Activated T-cell treated with anti-CD3 and anti-CD28 coated beads, Interleukin-2, amount 50 U/mL, for 72 hours (primary cell): ENCODE data around the gene UNC13B. TPM values are rescaled to one million over a fixed set of nuclear protein-coding genes. Genes with fewer than 3 reads are reported as not detected.

Experiments used
- ATAC-seq, 2 donors: fragments of 150-1000 bp; cut with Tn5 transposase; replicated peaks in 1 of 2; 2 replicates each; pipeline ENCODE4 v1.10.0; 2021; ENCODE audit warnings: moderate library complexity in 2 of 2, mild to moderate bottlenecking in 1 of 2
- DNase-seq, 2 donors: peaks; one replicate each; pipeline ENCODE4 v3.0.0; 2021 to 2022; ENCODE audit warnings: mixed read lengths in 1 of 2
- H3K27ac Mint-ChIP-seq: one replicate; pipeline ENCODE4 v1.8.0; 2022; ENCODE audit warnings: mild to moderate bottlenecking, moderate library complexity, mixed read lengths
- H3K27me3 Mint-ChIP-seq: one replicate; pipeline ENCODE4 v1.8.0; 2022; ENCODE audit warnings: low read depth, mixed read lengths
- H3K36me3 Mint-ChIP-seq, 2 donors: one replicate each; pipeline ENCODE4 v1.8.0; 2022; ENCODE audit warnings: mixed read lengths in 2 of 2, mild to moderate bottlenecking in 1 of 2; ENCODE audit not compliant: insufficient read depth in 2 of 2
- H3K4me1 Mint-ChIP-seq: one replicate; pipeline ENCODE4 v1.8.0; 2022; ENCODE audit warnings: low read depth, mixed read lengths
- H3K4me3 Mint-ChIP-seq, 2 donors: one replicate each; pipeline ENCODE4 v1.8.0; 2022; ENCODE audit warnings: mild to moderate bottlenecking in 2 of 2, mixed read lengths in 2 of 2, moderate library complexity in 2 of 2
- H3K9me3 Mint-ChIP-seq, 2 donors: one replicate each; pipeline ENCODE4 v1.8.0; 2022; ENCODE audit warnings: mixed read lengths in 2 of 2
- total RNA-seq, 2 donors: library from RNA; stranded (reverse); gene quantifications; one replicate each; pipeline ENCODE4 v1.2.3, GENCODE V29; 2022

UNC13B gene
- total RNA-seq, 2 donors from 2014 or later = 0.91 to 1.2 TPM

- no peaks in the 10 kb centered on the region for H3K4me1 Mint-ChIP-seq
- no peak overlapping the region for H3K4me3 Mint-ChIP-seq
- ATAC-seq (no peak), DNase-seq (no peak)
- H3K27ac Mint-ChIP-seq = no peak overlapping the region
- H3K36me3 Mint-ChIP-seq = no peaks in the 10 kb centered on the region
- no peaks in the 10 kb centered on the region for H3K9me3 Mint-ChIP-seq
- H3K27me3 Mint-ChIP-seq = peaks cover 19% of the 10 kb centered on the region
These were observed 179.8 kb downstream of the UNC13B start for GRCh38 chr9:35341585-35341984.

- DNase-seq (no peak), ATAC-seq (no peak)
- no peaks in the 10 kb centered on the region for H3K9me3 Mint-ChIP-seq
- no peak overlapping the region for H3K4me3 Mint-ChIP-seq
- no peak overlapping the region for H3K27ac Mint-ChIP-seq
- H3K4me1 Mint-ChIP-seq = no peaks in the 10 kb centered on the region
- H3K36me3 Mint-ChIP-seq = no peaks in the 10 kb centered on the region
- H3K27me3 Mint-ChIP-seq = peaks cover 13% of the 10 kb centered on the region
These were observed 180.6 kb downstream of the UNC13B start for GRCh38 chr9:35342221-35342958.

GRCh38 chr9:35348109-35348508 is 186.3 kb downstream of the UNC13B start:
- DNase-seq = no peak

GRCh38 chr9:35349287-35349990 is 187.6 kb downstream of the UNC13B start:
- no peak overlapping the region for H3K4me3 Mint-ChIP-seq
- ATAC-seq (no peak), DNase-seq (no peak)
- no peak overlapping the region for H3K27ac Mint-ChIP-seq
- no peaks in the 10 kb centered on the region for H3K9me3 Mint-ChIP-seq
- no peaks in the 10 kb centered on the region for H3K36me3 Mint-ChIP-seq
- no peaks in the 10 kb centered on the region for H3K27me3 Mint-ChIP-seq
- no peaks in the 10 kb centered on the region for H3K4me1 Mint-ChIP-seq

More at GRCh38 chr9:35348109-35348508, 186.3 kb downstream of the UNC13B start:
- Mint-ChIP-seq H3K27ac (no peak overlapping the region), H3K4me3 (no peak overlapping the region), H3K27me3 (no peaks in the 10 kb centered on the region), H3K4me1 (no peaks in the 10 kb centered on the region), H3K36me3 (no peaks in the 10 kb centered on the region), H3K9me3 (no peaks in the 10 kb centered on the region)
- ATAC-seq = no peak

- no peaks in the 10 kb centered on the region for H3K4me1 Mint-ChIP-seq
- no peaks in the 10 kb centered on the region for H3K36me3 Mint-ChIP-seq
- no peaks in the 10 kb centered on the region for H3K9me3 Mint-ChIP-seq
- no peaks in the 10 kb centered on the region for H3K27me3 Mint-ChIP-seq
- DNase-seq (no peak), ATAC-seq (no peak)
- no peak overlapping the region for H3K4me3 Mint-ChIP-seq
- no peak overlapping the region for H3K27ac Mint-ChIP-seq
These were observed 188.4 kb downstream of the UNC13B start for GRCh38 chr9:35350212-35350611.

- ATAC-seq (no peak), DNase-seq (no peak)
- Mint-ChIP-seq H3K36me3 (no peaks in the 10 kb centered on the region), H3K27me3 (no peaks in the 10 kb centered on the region), H3K9me3 (no peaks in the 10 kb centered on the region), H3K4me1 (no peaks in the 10 kb centered on the region), H3K27ac (no peak overlapping the region), H3K4me3 (no peak overlapping the region)
These were observed 189.2 kb downstream of the UNC13B start for GRCh38 chr9:35350827-35351549.

- peaks cover under 1% of the 10 kb centered on the region for H3K27me3 Mint-ChIP-seq
- no peaks in the 10 kb centered on the region for H3K36me3 Mint-ChIP-seq
- H3K4me1 Mint-ChIP-seq = no peaks in the 10 kb centered on the region
These were observed 192.0 kb downstream of the UNC13B start for GRCh38 chr9:35353731-35354365.

GRCh38 chr9:35355939-35356338 is 194.1 kb downstream of the UNC13B start:
- Mint-ChIP-seq H3K27ac (no peak overlapping the region), H3K4me1 (no peaks in the 10 kb centered on the region), H3K4me3 (no peak overlapping the region), H3K36me3 (no peaks in the 10 kb centered on the region), H3K27me3 (peaks cover 10% of the 10 kb centered on the region), H3K9me3 (no peaks in the 10 kb centered on the region)
- ATAC-seq (no peak), DNase-seq (no peak)

More at GRCh38 chr9:35353731-35354365, 192.0 kb downstream of the UNC13B start:
- ATAC-seq (no peak), DNase-seq (no peak)
- Mint-ChIP-seq H3K27ac (no peak overlapping the region), H3K4me3 (no peak overlapping the region), H3K9me3 (no peaks in the 10 kb centered on the region)

GRCh38 chr9:35357116-35357515 is 195.3 kb downstream of the UNC13B start:
- Mint-ChIP-seq H3K9me3 (no peaks in the 10 kb centered on the region), H3K36me3 (no peaks in the 10 kb centered on the region), H3K4me3 (no peak overlapping the region), H3K27ac (no peak overlapping the region), H3K4me1 (no peaks in the 10 kb centered on the region), H3K27me3 (peaks cover 10% of the 10 kb centered on the region)
- no peak for DNase-seq
- ATAC-seq = no peak

- Mint-ChIP-seq H3K9me3 (no peaks in the 10 kb centered on the region), H3K4me3 (no peak overlapping the region), H3K27ac (no peak overlapping the region), H3K27me3 (peaks cover 10% of the 10 kb centered on the region), H3K36me3 (no peaks in the 10 kb centered on the region), H3K4me1 (no peaks in the 10 kb centered on the region)
- DNase-seq (no peak), ATAC-seq (no peak)
These were observed 196.0 kb downstream of the UNC13B start for GRCh38 chr9:35357826-35358225.

GRCh38 chr9:35364817-35365585 is 203.2 kb downstream of the UNC13B start:
- Mint-ChIP-seq H3K36me3 (no peaks in the 10 kb centered on the region), H3K9me3 (no peaks in the 10 kb centered on the region), H3K4me1 (no peaks in the 10 kb centered on the region), H3K27me3 (no peaks in the 10 kb centered on the region), H3K4me3 (no peak overlapping the region), H3K27ac (no peak overlapping the region)
- no peak for DNase-seq
- ATAC-seq = no peak

GRCh38 chr9:35366627-35367026 is 204.8 kb downstream of the UNC13B start:
- ATAC-seq (no peak), DNase-seq (no peak)
- no peaks in the 10 kb centered on the region for H3K27me3 Mint-ChIP-seq
- H3K4me1 Mint-ChIP-seq = no peaks in the 10 kb centered on the region
- H3K9me3 Mint-ChIP-seq = no peaks in the 10 kb centered on the region
- H3K4me3 Mint-ChIP-seq = no peak overlapping the region
- H3K36me3 Mint-ChIP-seq = no peaks in the 10 kb centered on the region
- no peak overlapping the region for H3K27ac Mint-ChIP-seq
